SK-N-SH treated with all-trans-retinoic acid at 6 μM for 48 hours (cell line): ENCODE results near the gene CEP128.

Experiments used
- ARNTL ChIP-seq: fragments of 450-650 bp; formaldehyde crosslinking; IDR thresholded peaks from 2 replicates; pipeline ENCODE4 v1.5.0; 2020; ENCODE audit warnings: low read depth, mild to moderate bottlenecking, moderate library complexity, borderline replicate concordance
- BACH2 ChIP-seq: fragments of 250-450 bp; sonication (Bioruptor Pico); IDR thresholded peaks from 2 replicates; pipeline ENCODE4 v1.9.0; 2021; ENCODE audit warnings: mild to moderate bottlenecking, borderline replicate concordance
- CREB5 ChIP-seq: fragments of 250-450 bp; sonication (Bioruptor Pico); IDR thresholded peaks from 2 replicates; pipeline ENCODE4 v1.5.1; 2020; ENCODE audit warnings: low read depth, mild to moderate bottlenecking, moderate library complexity
- CSDC2 ChIP-seq: fragments of 250-450 bp; sonication (Bioruptor Pico); IDR thresholded peaks from 2 replicates; pipeline ENCODE4 v1.5.0; 2020; ENCODE audit warnings: mild to moderate bottlenecking, moderate library complexity
- CSRNP3 ChIP-seq: fragments of 250-450 bp; sonication (Bioruptor Pico); IDR thresholded peaks from 2 replicates; pipeline ENCODE4 v1.5.1; 2021; ENCODE audit warnings: mild to moderate bottlenecking, moderate library complexity
- ESRRG ChIP-seq: fragments of 250-450 bp; sonication (Bioruptor Pico); IDR thresholded peaks from 2 replicates; pipeline ENCODE4 v1.6.1; 2021; ENCODE audit warnings: mild to moderate bottlenecking
- ISL1 ChIP-seq: fragments of 250-450 bp; sonication (Bioruptor Pico); IDR thresholded peaks from 2 replicates; pipeline ENCODE4 v2.1.2; 2022; ENCODE audit warnings: mild to moderate bottlenecking, moderate library complexity
- PATZ1 ChIP-seq: fragments of 250-450 bp; sonication (Bioruptor Pico); IDR thresholded peaks from 2 replicates; pipeline ENCODE4 v1.8.0; 2020; ENCODE audit warnings: mild to moderate bottlenecking, moderate library complexity, borderline replicate concordance
- PPARA ChIP-seq: fragments of 250-450 bp; sonication (Bioruptor Pico); IDR thresholded peaks from 2 replicates; pipeline ENCODE4 v1.5.0; 2020; ENCODE audit warnings: mild to moderate bottlenecking, borderline replicate concordance
- RARB ChIP-seq: fragments of 250-450 bp; sonication (Bioruptor Pico); IDR thresholded peaks from 2 replicates; pipeline ENCODE4 v1.8.0; 2021; ENCODE audit warnings: mild to moderate bottlenecking, moderate library complexity
- TSHZ2 ChIP-seq: fragments of 250-450 bp; sonication (Bioruptor Pico); IDR thresholded peaks from 2 replicates; pipeline ENCODE4 v1.5.0; 2020; ENCODE audit warnings: mild to moderate bottlenecking, moderate library complexity
- ZC3H10 ChIP-seq: fragments of 250-450 bp; sonication (Bioruptor Pico); IDR thresholded peaks from 2 replicates; pipeline ENCODE4 v1.5.1; 2021; ENCODE audit warnings: mild to moderate bottlenecking, moderate library complexity
- ZFP30 ChIP-seq: fragments of 450-650 bp; formaldehyde crosslinking; IDR thresholded peaks from 2 replicates; pipeline ENCODE4 v1.5.0; 2022; ENCODE audit warnings: mild to moderate bottlenecking, moderate library complexity
- ZNF8 ChIP-seq: fragments of 450-650 bp; formaldehyde crosslinking; IDR thresholded peaks from 2 replicates; pipeline ENCODE4 v1.5.0; 2020; ENCODE audit warnings: mild to moderate bottlenecking, moderate library complexity

- TF ChIP-seq ESRRG (CRISPR knock-in tag), result no peak
- no peak for TF ChIP-seq BACH2 (CRISPR knock-in tag)
- TF ChIP-seq PATZ1 (CRISPR knock-in tag), result no peak
- no peak for TF ChIP-seq ZNF8
- TF ChIP-seq PPARA (CRISPR knock-in tag), result no peak
- no peak for TF ChIP-seq ISL1
- no peak for TF ChIP-seq ZFP30 (CRISPR knock-in tag)
- no peak for TF ChIP-seq CREB5 (CRISPR knock-in tag)
- no peak for TF ChIP-seq TSHZ2
- TF ChIP-seq CSDC2 (CRISPR knock-in tag), result no peak
- TF ChIP-seq CSRNP3 (CRISPR knock-in tag), result no peak
- no peak for TF ChIP-seq ZC3H10 (CRISPR knock-in tag)
- TF ChIP-seq ARNTL (CRISPR knock-in tag), result no peak
- TF ChIP-seq RARB (CRISPR knock-in tag), result no peak
Observed at GRCh38 chr14:80977221-80977620, 35.7 kb upstream of the CEP128 start.
